ENCODE measurements around the gene ARID1B.

- TF ChIP-seq CTCF (IDR thresholded peaks at IDR 0.05) (no peak), POLR2A (IDR thresholded peaks at IDR 0.05) (no peak)
Measured at GRCh38 chr6:157254538-157254937, 477.4 kb downstream of the ARID1B start.
